CD4-positive, CD25-positive, alpha-beta regulatory T cell (primary cell): ENCODE data around the gene KRT83. TPM values are rescaled to one million over a fixed set of nuclear protein-coding genes. Genes with fewer than 3 reads are reported as not detected.
"Not testable (repeated sequence)": the region's sequence is repeated elsewhere in the genome, so short reads cannot be mapped to it uniquely, and the experiment has no call there.

ENCODE experiments used
- ATAC-seq, 2 donors: fragments of 150-1000 bp; cut with Tn5 transposase; one replicate each; pipeline ENCODE4 v1.10.0; 2021; ENCODE audit warnings: low read depth in 2 of 2, moderate number of reproducible peaks in 2 of 2, moderate library complexity in 1 of 2
- DNase-seq, 3 donors: peaks; one replicate each; pipeline versions ENCODE4 v3.0.0 to v3.0.0-alpha.2; 2012 to 2022; ENCODE audit warnings: mixed read lengths in 1 of 3
- H3K27ac ChIP-seq: one replicate; pipeline ENCODE4 v1.7.0; 2013; ENCODE audit warnings: mild to moderate bottlenecking, low read length; ENCODE audit not compliant: insufficient read depth, poor library complexity, severe bottlenecking
- H3K27me3 ChIP-seq: one replicate; pipeline ENCODE4 v1.7.0; 2013; ENCODE audit warnings: low read length; ENCODE audit not compliant: control insufficient read depth, insufficient read depth
- H3K36me3 ChIP-seq: one replicate; pipeline ENCODE4 v1.7.0; 2013; ENCODE audit warnings: mild to moderate bottlenecking, low read length, moderate library complexity; ENCODE audit not compliant: control insufficient read depth, insufficient read depth
- H3K4me1 ChIP-seq: 2 replicates; pipeline ENCODE4 v1.7.0; 2013; ENCODE audit warnings: mild to moderate bottlenecking, low read length; ENCODE audit not compliant: insufficient read depth, control insufficient read depth, poor library complexity, severe bottlenecking
- H3K4me3 ChIP-seq: one replicate; pipeline ENCODE4 v1.7.0; 2013; ENCODE audit warnings: low read depth, mild to moderate bottlenecking, low read length, moderate library complexity
- H3K9me3 ChIP-seq, 2 experiments: 1 replicate in 1 of 2; 2 replicates in 1 of 2; pipeline ENCODE4 v1.7.0; 2013; ENCODE audit warnings: low read length in 2 of 2, mild to moderate bottlenecking in 1 of 2, moderate library complexity in 1 of 2; ENCODE audit not compliant: control insufficient read depth in 2 of 2
- H3K27ac Mint-ChIP-seq, 3 donors: one replicate each; pipeline ENCODE4 v1.8.0; 2020 to 2022; ENCODE audit warnings: mild to moderate bottlenecking in 3 of 3, mixed read lengths in 3 of 3, moderate library complexity in 2 of 3
- H3K27me3 Mint-ChIP-seq: one replicate; pipeline ENCODE4 v1.8.0; 2022; ENCODE audit warnings: mild to moderate bottlenecking, mixed read lengths
- H3K36me3 Mint-ChIP-seq: one replicate; pipeline ENCODE4 v1.8.0; 2020; ENCODE audit warnings: mixed read lengths
- H3K4me1 Mint-ChIP-seq, 4 donors: one replicate each; pipeline ENCODE4 v1.8.0; 2020 to 2022; ENCODE audit warnings: mixed read lengths in 4 of 4, mild to moderate bottlenecking in 1 of 4
- H3K4me3 Mint-ChIP-seq, 4 donors: one replicate each; pipeline ENCODE4 v1.8.0; 2020 to 2022; ENCODE audit warnings: mild to moderate bottlenecking in 4 of 4, mixed read lengths in 4 of 4, moderate library complexity in 3 of 4
- H3K9me3 Mint-ChIP-seq, 7 donors: one replicate each; pipeline ENCODE4 v1.8.0; 2020 to 2022; ENCODE audit warnings: mixed read lengths in 7 of 7, mild to moderate bottlenecking in 3 of 7, moderate library complexity in 2 of 7
- polyA plus RNA-seq, 4 donors: library from polyadenylated mRNA; unstranded; fragments of 300-500 nt; fragmentation: Illumina TruSeq; gene quantifications; one replicate each; pipeline ENCODE4 v1.2.3, GENCODE V29; 2021
- total RNA-seq: library from RNA; stranded (reverse); gene quantifications from one replicate; pipeline ENCODE4 v1.2.3, GENCODE V29; 2022

Gene KRT83
- total and polyA plus RNA-seq, 5 donors from 2014 or later: not detected

- Mint-ChIP-seq H3K27ac (no peak overlapping the region), H3K9me3 (peaks cover 0 to 4% (median 0%) of the 10 kb centered on the region in 7 donors), H3K4me1 (peaks cover 0 to 11% (median 7%) of the 10 kb centered on the region in 4 donors), H3K4me3 (no peak overlapping the region), H3K36me3 (no peaks in the 10 kb centered on the region), H3K27me3 (peaks cover 49% of the 10 kb centered on the region)
- Histone ChIP-seq H3K27ac (no peak overlapping the region), H3K4me1 (peaks cover 6% of the 10 kb centered on the region), H3K36me3 (no peaks in the 10 kb centered on the region), H3K27me3 (peaks cover 11% of the 10 kb centered on the region), H3K9me3 (no peaks in the 10 kb centered on the region), H3K4me3 (no peak overlapping the region)
- no peak for ATAC-seq
- DNase-seq: no peak
Observed at GRCh38 chr12:52305921-52306705, 15.1 kb downstream of the KRT83 start.

- ATAC-seq (peak; percentile 27 to 47), DNase-seq (peak in 1 of 3 donors; percentile 38)
- peaks cover 10% of the 10 kb centered on the region for H3K27me3 ChIP-seq
- Mint-ChIP-seq H3K27me3 (peaks cover 51% of the 10 kb centered on the region), H3K4me1 (peaks cover 0 to 11% (median 7%) of the 10 kb centered on the region in 4 donors)
- H3K27ac ChIP-seq, H3K9me3 ChIP-seq, H3K4me3 Mint-ChIP-seq, H3K4me3 ChIP-seq, H3K9me3 Mint-ChIP-seq, H3K27ac Mint-ChIP-seq, H3K36me3 ChIP-seq, H3K4me1 ChIP-seq, H3K36me3 Mint-ChIP-seq: not testable (repeated sequence)
Observed at GRCh38 chr12:52304941-52305411, 16.2 kb downstream of the KRT83 start.

- H3K4me1 ChIP-seq, H3K36me3 ChIP-seq, H3K4me3 ChIP-seq, ATAC-seq, H3K27ac Mint-ChIP-seq, H3K4me3 Mint-ChIP-seq, DNase-seq, H3K36me3 Mint-ChIP-seq, H3K27ac ChIP-seq, H3K9me3 ChIP-seq, H3K9me3 Mint-ChIP-seq: not testable (repeated sequence)
- peaks cover 12% of the 10 kb centered on the region for H3K27me3 ChIP-seq
- peaks cover 38% of the 10 kb centered on the region for H3K27me3 Mint-ChIP-seq
- peaks cover 0 to 10% (median 3%) of the 10 kb centered on the region in 4 donors for H3K4me1 Mint-ChIP-seq
Observed at GRCh38 chr12:52302242-52302914, 18.8 kb downstream of the KRT83 start.

GRCh38 chr12:52301721-52302120, 19.5 kb downstream of the KRT83 start:
- H3K27me3 ChIP-seq: peaks cover 14% of the 10 kb centered on the region
- H3K4me1 ChIP-seq, H3K27ac Mint-ChIP-seq, H3K27ac ChIP-seq, H3K36me3 Mint-ChIP-seq, DNase-seq, H3K36me3 ChIP-seq, H3K9me3 ChIP-seq, H3K4me3 ChIP-seq, ATAC-seq, H3K4me3 Mint-ChIP-seq, H3K9me3 Mint-ChIP-seq: not testable (repeated sequence)
- peaks cover 0 to 10% (median 3%) of the 10 kb centered on the region in 4 donors for H3K4me1 Mint-ChIP-seq
- H3K27me3 Mint-ChIP-seq: peaks cover 36% of the 10 kb centered on the region

GRCh38 chr12:52300796-52301691, 20.2 kb downstream of the KRT83 start:
- peaks cover 29% of the 10 kb centered on the region for H3K27me3 Mint-ChIP-seq
- no peak overlapping the region for H3K27ac Mint-ChIP-seq
- peaks cover 14% of the 10 kb centered on the region for H3K27me3 ChIP-seq
- ATAC-seq (no peak), DNase-seq (no peak)
- H3K4me1 ChIP-seq: no peaks in the 10 kb centered on the region
- H3K27ac ChIP-seq: no peak overlapping the region
- peaks cover 0 to 6% (median 3%) of the 10 kb centered on the region in 4 donors for H3K4me1 Mint-ChIP-seq
- H3K4me3 ChIP-seq: no peak overlapping the region
- no peaks in the 10 kb centered on the region for H3K36me3 ChIP-seq
- H3K36me3 Mint-ChIP-seq: no peaks in the 10 kb centered on the region
- H3K4me3 Mint-ChIP-seq: no peak overlapping the region
- H3K9me3 Mint-ChIP-seq: peaks cover 0 to 1% (median 0%) of the 10 kb centered on the region in 7 donors
- H3K9me3 ChIP-seq: no peaks in the 10 kb centered on the region

GRCh38 chr12:52298677-52299190, 22.5 kb downstream of the KRT83 start:
- Histone ChIP-seq H3K27me3 (peaks cover 14% of the 10 kb centered on the region), H3K27ac (no peak overlapping the region), H3K9me3 (no peaks in the 10 kb centered on the region), H3K4me3 (no peak overlapping the region), H3K4me1 (no peaks in the 10 kb centered on the region), H3K36me3 (no peaks in the 10 kb centered on the region)
- Mint-ChIP-seq H3K27ac (no peak overlapping the region), H3K4me1 (no peaks in the 10 kb centered on the region), H3K36me3 (no peaks in the 10 kb centered on the region), H3K27me3 (peaks cover 23% of the 10 kb centered on the region), H3K9me3 (peaks cover 0 to 2% (median 0%) of the 10 kb centered on the region in 7 donors), H3K4me3 (no peak overlapping the region)
- no peak for DNase-seq
- ATAC-seq: no peak

- DNase-seq (no peak), ATAC-seq (no peak)
- no peak overlapping the region for H3K27ac ChIP-seq
- Mint-ChIP-seq H3K27me3 (peaks cover 31% of the 10 kb centered on the region), H3K4me3 (no peak overlapping the region), H3K36me3 (no peaks in the 10 kb centered on the region), H3K4me1 (no peaks in the 10 kb centered on the region), H3K9me3 (peaks cover 0 to 2% (median 0%) of the 10 kb centered on the region in 7 donors), H3K27ac (no peak overlapping the region)
- no peaks in the 10 kb centered on the region for H3K4me1 ChIP-seq
- H3K9me3 ChIP-seq: no peaks in the 10 kb centered on the region
- no peaks in the 10 kb centered on the region for H3K36me3 ChIP-seq
- no peak overlapping the region for H3K4me3 ChIP-seq
- H3K27me3 ChIP-seq: peaks cover 14% of the 10 kb centered on the region
Observed at GRCh38 chr12:52296572-52297215, 24.5 kb downstream of the KRT83 start.
